ENCODE data around the gene ALK. TPM values are rescaled to one million over a fixed set of nuclear protein-coding genes. Genes with fewer than 3 reads are reported as not detected.

Gene ALK
- total and polyA plus RNA-seq, 7 experiments from 2014 or later: 0.13 TPM; not detected in 6

- intact Hi-C loops (cut with micrococcal nuclease): no loop called here
- DNase-seq: no peak
Observed at GRCh38 chr2:29455200-29455860, 466.1 kb downstream of the ALK start.

GRCh38 chr2:29452036-29452435, 469.4 kb downstream of the ALK start:
- Mint-ChIP-seq H3K27me3 (peaks cover 11 to 31% (median 12%) of the 10 kb centered on the region in 5 donors), H3K4me3 (no peak overlapping the region)
- no peak overlapping the region for H3K27ac ChIP-seq (ENCODE audit: low read depth, low read length)

More at GRCh38 chr2:29455200-29455860, 466.1 kb downstream of the ALK start:
- Mint-ChIP-seq H3K4me3 (no peak overlapping the region), H3K4me1 (no peaks in the 10 kb centered on the region), H3K27ac (no peak overlapping the region), H3K27me3 (peaks cover 5 to 34% (median 15%) of the 10 kb centered on the region in 5 donors), H3K36me3 (no peaks in the 10 kb centered on the region), H3K9me3 (peaks cover 0 to 2% (median 0%) of the 10 kb centered on the region in 11 donors)
- no peak for ATAC-seq
- no peaks in the 10 kb centered on the region for H3K36me3 ChIP-seq (ENCODE audit: control insufficient read depth in 2 of 3, insufficient read depth in 3 of 3, low read length in 3 of 3)
- no peak overlapping the region for H3K4me3 ChIP-seq (ENCODE audit: low read length)
- no peaks in the 10 kb centered on the region for H3K27me3 ChIP-seq (ENCODE audit: control insufficient read depth in 2 of 2, insufficient read depth in 2 of 2, low read length in 2 of 2)
- no peaks in the 10 kb centered on the region for H3K4me1 ChIP-seq (ENCODE audit: control insufficient read depth in 2 of 2, insufficient read depth in 2 of 2, low read length in 2 of 2)
- ChIA-PET POLR2A (no interaction called here), CTCF (no interaction called here)
- no peak overlapping the region for H3K27ac ChIP-seq (ENCODE audit: low read depth, low read length)
- no peaks in the 10 kb centered on the region for H3K9me3 ChIP-seq (ENCODE audit: control insufficient read depth in 2 of 3, low read length in 3 of 3)

GRCh38 chr2:29450596-29451222, 470.7 kb downstream of the ALK start:
- Mint-ChIP-seq H3K27ac (no peak overlapping the region), H3K9me3 (peaks cover 0 to 1% (median 0%) of the 10 kb centered on the region in 11 donors), H3K4me3 (no peak overlapping the region), H3K4me1 (no peaks in the 10 kb centered on the region), H3K27me3 (peaks cover 8 to 24% (median 15%) of the 10 kb centered on the region in 5 donors), H3K36me3 (no peaks in the 10 kb centered on the region)
- Histone ChIP-seq H3K4me1 (ENCODE audit: control insufficient read depth in 2 of 2, insufficient read depth in 2 of 2, low read length in 2 of 2) (no peaks in the 10 kb centered on the region), H3K9me3 (ENCODE audit: control insufficient read depth in 2 of 3, low read length in 3 of 3) (no peaks in the 10 kb centered on the region), H3K4me3 (ENCODE audit: low read length) (no peak overlapping the region), H3K27ac (ENCODE audit: low read depth, low read length) (no peak overlapping the region), H3K27me3 (ENCODE audit: control insufficient read depth in 2 of 2, insufficient read depth in 2 of 2, low read length in 2 of 2) (no peaks in the 10 kb centered on the region), H3K36me3 (ENCODE audit: control insufficient read depth in 2 of 3, insufficient read depth in 3 of 3, low read length in 3 of 3) (no peaks in the 10 kb centered on the region)
- ChIA-PET POLR2A (no interaction called here), CTCF (no interaction called here)
- DNase-seq (no peak), ATAC-seq (no peak)
- intact Hi-C loops (cut with micrococcal nuclease): no loop called here

More at GRCh38 chr2:29452036-29452435, 469.4 kb downstream of the ALK start:
- intact Hi-C loops (cut with micrococcal nuclease): no loop called here
- Histone ChIP-seq H3K4me3 (ENCODE audit: low read length) (no peak overlapping the region), H3K4me1 (ENCODE audit: control insufficient read depth in 2 of 2, insufficient read depth in 2 of 2, low read length in 2 of 2) (no peaks in the 10 kb centered on the region), H3K36me3 (ENCODE audit: control insufficient read depth in 2 of 3, insufficient read depth in 3 of 3, low read length in 3 of 3) (no peaks in the 10 kb centered on the region), H3K9me3 (ENCODE audit: control insufficient read depth in 2 of 3, low read length in 3 of 3) (no peaks in the 10 kb centered on the region), H3K27me3 (ENCODE audit: control insufficient read depth in 2 of 2, insufficient read depth in 2 of 2, low read length in 2 of 2) (no peaks in the 10 kb centered on the region)
- ChIA-PET POLR2A (no interaction called here), CTCF (no interaction called here)
- DNase-seq (no peak), ATAC-seq (no peak)
- H3K9me3 Mint-ChIP-seq: peaks cover 0 to 1% (median 0%) of the 10 kb centered on the region in 11 donors
- no peaks in the 10 kb centered on the region for H3K36me3 Mint-ChIP-seq
- no peaks in the 10 kb centered on the region for H3K4me1 Mint-ChIP-seq
- no peak overlapping the region for H3K27ac Mint-ChIP-seq

- ChIA-PET CTCF (no interaction called here), POLR2A (no interaction called here)
- H3K27me3 Mint-ChIP-seq: peaks cover 0 to 19% (median 10%) of the 10 kb centered on the region in 5 donors
- ATAC-seq (no peak), DNase-seq (no peak)
- no peaks in the 10 kb centered on the region for H3K9me3 ChIP-seq (ENCODE audit: control insufficient read depth in 2 of 3, low read length in 3 of 3)
- intact Hi-C loops (cut with micrococcal nuclease): no loop called here
- H3K36me3 Mint-ChIP-seq: no peaks in the 10 kb centered on the region
- H3K4me1 ChIP-seq (ENCODE audit: control insufficient read depth in 2 of 2, insufficient read depth in 2 of 2, low read length in 2 of 2): no peaks in the 10 kb centered on the region
- H3K4me3 Mint-ChIP-seq: no peak overlapping the region
- H3K4me3 ChIP-seq (ENCODE audit: low read length): no peak overlapping the region
- peaks cover 0 to 1% (median 0%) of the 10 kb centered on the region in 11 donors for H3K9me3 Mint-ChIP-seq
- no peaks in the 10 kb centered on the region for H3K27me3 ChIP-seq (ENCODE audit: control insufficient read depth in 2 of 2, insufficient read depth in 2 of 2, low read length in 2 of 2)
- no peak overlapping the region for H3K27ac Mint-ChIP-seq
- H3K27ac ChIP-seq (ENCODE audit: low read depth, low read length): no peak overlapping the region
- H3K36me3 ChIP-seq (ENCODE audit: control insufficient read depth in 2 of 3, insufficient read depth in 3 of 3, low read length in 3 of 3): no peaks in the 10 kb centered on the region
- no peaks in the 10 kb centered on the region for H3K4me1 Mint-ChIP-seq
Observed at GRCh38 chr2:29449499-29449898, 471.9 kb downstream of the ALK start.

GRCh38 chr2:29448096-29448688, 473.2 kb downstream of the ALK start:
- Histone ChIP-seq H3K4me3 (ENCODE audit: low read length) (no peak overlapping the region), H3K36me3 (ENCODE audit: control insufficient read depth in 2 of 3, insufficient read depth in 3 of 3, low read length in 3 of 3) (no peaks in the 10 kb centered on the region), H3K4me1 (ENCODE audit: control insufficient read depth in 2 of 2, insufficient read depth in 2 of 2, low read length in 2 of 2) (no peaks in the 10 kb centered on the region), H3K9me3 (ENCODE audit: control insufficient read depth in 2 of 3, low read length in 3 of 3) (no peaks in the 10 kb centered on the region), H3K27ac (ENCODE audit: low read depth, low read length) (no peak overlapping the region), H3K27me3 (ENCODE audit: control insufficient read depth in 2 of 2, insufficient read depth in 2 of 2, low read length in 2 of 2) (no peaks in the 10 kb centered on the region)
- intact Hi-C loops (cut with micrococcal nuclease): no loop called here
- Mint-ChIP-seq H3K27me3 (peaks cover 0 to 17% (median 11%) of the 10 kb centered on the region in 5 donors), H3K4me3 (no peak overlapping the region), H3K9me3 (peaks cover 0 to 1% (median 0%) of the 10 kb centered on the region in 11 donors), H3K36me3 (no peaks in the 10 kb centered on the region), H3K27ac (no peak overlapping the region), H3K4me1 (no peaks in the 10 kb centered on the region)
- POLR2A ChIA-PET: no interaction called here
- CTCF ChIA-PET: interaction anchor here (0.6 kb wide), 1 partner anchor 15 kb away, joined by 5 read pairs; no protein-coding TSS in a partner anchor
- DNase-seq (no peak), ATAC-seq (no peak)

- ChIA-PET POLR2A (no interaction called here), CTCF (no interaction called here)
- no peak overlapping the region for H3K27ac ChIP-seq (ENCODE audit: low read depth, low read length)
- no peaks in the 10 kb centered on the region for H3K4me1 Mint-ChIP-seq
- no peaks in the 10 kb centered on the region for H3K36me3 Mint-ChIP-seq
- ATAC-seq: no peak
- no peak overlapping the region for H3K4me3 ChIP-seq (ENCODE audit: low read length)
- no peaks in the 10 kb centered on the region for H3K4me1 ChIP-seq (ENCODE audit: control insufficient read depth in 2 of 2, insufficient read depth in 2 of 2, low read length in 2 of 2)
- H3K9me3 Mint-ChIP-seq: peaks cover 0 to 1% (median 0%) of the 10 kb centered on the region in 11 donors
- H3K9me3 ChIP-seq (ENCODE audit: control insufficient read depth in 2 of 3, low read length in 3 of 3): no peaks in the 10 kb centered on the region
- no peak for DNase-seq
- intact Hi-C loops (cut with micrococcal nuclease): no loop called here
- no peak overlapping the region for H3K27ac Mint-ChIP-seq
- H3K27me3 ChIP-seq (ENCODE audit: control insufficient read depth in 2 of 2, insufficient read depth in 2 of 2, low read length in 2 of 2): no peaks in the 10 kb centered on the region
- no peak overlapping the region for H3K4me3 Mint-ChIP-seq
- H3K27me3 Mint-ChIP-seq: peaks cover 0 to 17% (median 11%) of the 10 kb centered on the region in 5 donors
- no peaks in the 10 kb centered on the region for H3K36me3 ChIP-seq (ENCODE audit: control insufficient read depth in 2 of 3, insufficient read depth in 3 of 3, low read length in 3 of 3)
Observed at GRCh38 chr2:29447513-29447912, 473.9 kb downstream of the ALK start.

All from naive thymus-derived CD4-positive, alpha-beta T cell (primary cell).